ENCODE results near the gene PPM1A.
"Not testable (repeated sequence)": the region's sequence is repeated elsewhere in the genome, so short reads cannot be mapped to it uniquely, and the experiment has no call there.

Gene PPM1A

DNA sequence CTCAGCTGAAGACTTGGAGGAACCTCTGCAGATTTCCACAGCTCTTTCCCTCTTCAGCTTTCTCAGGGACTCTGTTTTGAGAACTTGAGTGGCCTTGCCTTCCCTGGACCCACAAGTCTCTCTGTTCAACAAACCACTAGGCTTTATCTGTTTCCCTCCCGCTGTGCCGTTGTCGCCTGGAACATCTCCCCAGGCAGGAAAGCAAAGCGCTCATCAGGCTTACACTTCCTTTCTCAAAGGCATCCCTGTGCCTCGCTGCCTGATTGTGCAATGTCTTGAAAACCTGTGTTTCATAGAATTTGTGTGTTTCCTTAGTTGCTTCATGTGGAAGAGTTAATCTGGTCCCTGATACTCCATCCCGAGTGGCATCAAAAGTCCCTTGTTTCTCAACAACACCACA is 64.1 kb downstream of the PPM1A start:
- Histone ChIP-seq H3K27me3 (ENCODE audit: insufficient read depth, low read length) (no peaks in the 10 kb centered on the region), H3K79me2 (ENCODE audit: insufficient read depth, low read length) (no peaks in the 10 kb centered on the region), H4K20me1 (ENCODE audit: insufficient read depth, low read length) (no peaks in the 10 kb centered on the region), H3K4me3 (ENCODE audit: low read depth, low read length, poor library complexity, severe bottlenecking) (no peak overlapping the region), H3K9me3 (ENCODE audit: low read length) (no peaks in the 10 kb centered on the region), H3F3A (ENCODE audit: insufficient read depth, low read length) (no peaks in the 10 kb centered on the region), H3K9ac (ENCODE audit: low read length) (no peak overlapping the region), H3K36me3 (ENCODE audit: insufficient read depth, low read length) (no peaks in the 10 kb centered on the region), H3K4me1 (ENCODE audit: insufficient read depth, low read length, severe bottlenecking) (peaks cover 5% of the 10 kb centered on the region), H3K4me2 (ENCODE audit: low read length) (no peak overlapping the region), H3K9me2 (ENCODE audit: low read depth, low read length) (no peaks in the 10 kb centered on the region), H2AFZ (ENCODE audit: low read length) (no peak overlapping the region), H3K27ac (ENCODE audit: low read depth, low read length, poor library complexity, severe bottlenecking) (no peak overlapping the region)
- TF ChIP-seq, protein P1, sequence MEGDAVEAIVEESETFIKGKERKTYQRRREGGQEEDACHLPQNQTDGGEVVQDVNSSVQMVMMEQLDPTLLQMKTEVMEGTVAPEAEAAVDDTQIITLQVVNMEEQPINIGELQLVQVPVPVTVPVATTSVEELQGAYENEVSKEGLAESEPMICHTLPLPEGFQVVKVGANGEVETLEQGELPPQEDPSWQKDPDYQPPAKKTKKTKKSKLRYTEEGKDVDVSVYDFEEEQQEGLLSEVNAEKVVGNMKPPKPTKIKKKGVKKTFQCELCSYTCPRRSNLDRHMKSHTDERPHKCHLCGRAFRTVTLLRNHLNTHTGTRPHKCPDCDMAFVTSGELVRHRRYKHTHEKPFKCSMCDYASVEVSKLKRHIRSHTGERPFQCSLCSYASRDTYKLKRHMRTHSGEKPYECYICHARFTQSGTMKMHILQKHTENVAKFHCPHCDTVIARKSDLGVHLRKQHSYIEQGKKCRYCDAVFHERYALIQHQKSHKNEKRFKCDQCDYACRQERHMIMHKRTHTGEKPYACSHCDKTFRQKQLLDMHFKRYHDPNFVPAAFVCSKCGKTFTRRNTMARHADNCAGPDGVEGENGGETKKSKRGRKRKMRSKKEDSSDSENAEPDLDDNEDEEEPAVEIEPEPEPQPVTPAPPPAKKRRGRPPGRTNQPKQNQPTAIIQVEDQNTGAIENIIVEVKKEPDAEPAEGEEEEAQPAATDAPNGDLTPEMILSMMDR (IDR thresholded peaks at IDR 0.05; ENCODE audit: low read length) = no peak
- no peak for TF ChIP-seq EZH2 (IDR thresholded peaks at IDR 0.05; ENCODE audit: borderline replicate concordance, low read length)

DNA sequence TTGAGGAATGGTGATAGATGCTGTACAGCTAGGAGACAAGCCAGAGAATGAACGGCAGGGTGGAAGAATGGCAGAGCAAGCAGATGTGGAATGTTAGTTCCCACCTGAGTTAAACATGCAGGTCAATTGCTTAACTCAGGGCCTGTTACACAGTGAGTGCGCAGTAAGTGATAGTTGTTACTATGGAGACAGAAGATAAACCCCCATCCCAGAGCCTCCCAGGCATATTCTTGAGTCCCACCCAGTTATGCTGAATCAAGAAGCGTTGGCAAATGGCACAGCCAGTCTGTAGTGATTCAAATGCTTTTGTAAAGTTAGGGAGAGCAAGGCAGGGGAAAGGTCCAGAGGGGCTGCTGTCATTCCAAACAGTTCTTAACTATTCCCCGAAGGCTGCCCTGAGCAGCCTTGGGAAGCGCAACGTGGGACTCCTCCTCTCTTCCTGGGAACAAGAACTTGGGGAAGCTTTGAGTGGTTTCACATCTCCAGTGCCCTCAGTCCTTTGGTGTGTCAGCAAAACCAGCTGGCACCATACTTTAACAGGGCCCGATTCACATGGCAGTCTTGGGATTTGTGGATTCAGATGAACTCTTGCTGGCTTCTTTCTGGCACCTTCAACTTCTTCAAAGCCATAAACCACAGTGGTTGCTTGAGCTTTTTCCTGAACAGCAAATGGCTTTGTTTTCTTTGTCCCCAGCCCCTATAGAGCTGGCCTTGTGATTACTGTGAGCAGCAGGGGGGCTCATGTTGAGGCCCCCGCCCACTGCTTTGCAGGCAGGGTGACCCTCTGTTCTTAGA is 66.4 kb downstream of the PPM1A start:
- Histone ChIP-seq H3K9ac (ENCODE audit: low read length) (no peak overlapping the region), H3K9me3 (ENCODE audit: low read length) (no peaks in the 10 kb centered on the region), H3K27ac (ENCODE audit: low read depth, low read length, poor library complexity, severe bottlenecking) (no peak overlapping the region), H2AFZ (ENCODE audit: low read length) (no peak overlapping the region), H4K20me1 (ENCODE audit: insufficient read depth, low read length) (no peaks in the 10 kb centered on the region), H3K9me2 (ENCODE audit: low read depth, low read length) (no peaks in the 10 kb centered on the region), H3K36me3 (ENCODE audit: insufficient read depth, low read length) (no peaks in the 10 kb centered on the region; the same call in 1 of the 2 replicates), H3K4me2 (ENCODE audit: low read length) (no peak overlapping the region), H3K27me3 (ENCODE audit: insufficient read depth, low read length) (no peaks in the 10 kb centered on the region), H3K4me1 (ENCODE audit: insufficient read depth, low read length, severe bottlenecking) (peaks cover 5% of the 10 kb centered on the region), H3K4me3 (ENCODE audit: low read depth, low read length, poor library complexity, severe bottlenecking) (no peak overlapping the region), H3F3A (ENCODE audit: insufficient read depth, low read length) (no peaks in the 10 kb centered on the region), H3K79me2 (ENCODE audit: insufficient read depth, low read length) (no peaks in the 10 kb centered on the region)
- TF ChIP-seq EZH2 (IDR thresholded peaks at IDR 0.05; ENCODE audit: borderline replicate concordance, low read length) = no peak
- TF ChIP-seq, protein P1 (IDR thresholded peaks at IDR 0.05; ENCODE audit: low read length) = no peak

DNA sequence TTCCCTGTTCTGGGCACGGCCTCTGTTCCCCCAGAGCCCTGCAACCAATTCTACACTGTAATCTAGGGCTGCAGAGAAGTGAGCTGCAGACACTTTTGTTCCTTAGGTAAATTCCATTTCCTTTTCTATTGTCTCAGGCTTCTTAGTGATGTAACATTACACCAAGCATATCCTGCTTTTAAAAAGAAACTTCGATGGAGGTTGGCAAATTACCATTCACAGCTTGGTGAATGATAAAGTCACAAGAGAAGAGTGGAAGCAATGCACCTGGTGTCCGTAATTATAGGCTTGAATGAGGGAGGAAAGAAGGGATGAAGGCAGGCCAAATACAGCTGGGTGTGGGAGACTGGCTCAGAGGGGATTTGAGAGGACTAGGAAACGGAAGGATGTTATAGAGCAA is 68.6 kb downstream of the PPM1A start:
- Histone ChIP-seq H3K27me3 (ENCODE audit: insufficient read depth, low read length) (no peaks in the 10 kb centered on the region), H3K36me3 (ENCODE audit: insufficient read depth, low read length) (no peaks in the 10 kb centered on the region; the same call in 1 of the 2 replicates), H3K27ac (ENCODE audit: low read depth, low read length, poor library complexity, severe bottlenecking) (no peak overlapping the region), H3K9me2 (ENCODE audit: low read depth, low read length) (no peaks in the 10 kb centered on the region), H2AFZ (ENCODE audit: low read length) (no peak overlapping the region), H3K4me1 (ENCODE audit: insufficient read depth, low read length, severe bottlenecking) (no peaks in the 10 kb centered on the region), H4K20me1 (ENCODE audit: insufficient read depth, low read length) (no peaks in the 10 kb centered on the region), H3K9ac (ENCODE audit: low read length) (no peak overlapping the region), H3F3A (ENCODE audit: insufficient read depth, low read length) (no peaks in the 10 kb centered on the region), H3K4me3 (ENCODE audit: low read depth, low read length, poor library complexity, severe bottlenecking) (no peak overlapping the region), H3K9me3 (ENCODE audit: low read length) (no peaks in the 10 kb centered on the region), H3K79me2 (ENCODE audit: insufficient read depth, low read length) (no peaks in the 10 kb centered on the region), H3K4me2 (ENCODE audit: low read length) (no peak overlapping the region)
- TF ChIP-seq, protein P1 (IDR thresholded peaks at IDR 0.05; ENCODE audit: low read length) = no peak
- no peak for TF ChIP-seq EZH2 (IDR thresholded peaks at IDR 0.05; ENCODE audit: borderline replicate concordance, low read length)

DNA sequence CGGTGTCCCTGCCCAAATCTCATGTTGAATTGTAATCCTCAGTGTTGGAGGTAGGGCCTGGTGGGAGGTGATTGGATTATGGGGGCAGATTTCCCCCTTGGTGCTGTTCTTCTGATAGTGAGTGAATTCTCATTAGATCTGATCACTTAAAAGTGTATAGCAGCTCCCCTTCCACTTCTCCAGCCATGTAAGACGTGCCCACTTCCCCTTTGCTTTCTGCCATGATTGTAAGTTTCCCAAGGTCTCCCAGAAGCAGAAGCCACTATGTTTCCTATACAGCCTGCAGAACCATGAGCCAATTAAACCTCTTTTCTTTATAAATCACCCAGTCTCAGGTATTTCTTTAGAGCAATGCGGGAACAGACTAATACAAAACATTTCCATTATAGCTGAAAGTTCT is 71.8 kb downstream of the PPM1A start:
- H3K4me3 ChIP-seq (ENCODE audit: low read depth, low read length, poor library complexity, severe bottlenecking); H3K9me3 ChIP-seq (ENCODE audit: low read length); H3K4me1 ChIP-seq (ENCODE audit: insufficient read depth, low read length, severe bottlenecking); H4K20me1 ChIP-seq (ENCODE audit: insufficient read depth, low read length); H3F3A ChIP-seq (ENCODE audit: insufficient read depth, low read length); H3K9me2 ChIP-seq (ENCODE audit: low read depth, low read length); H3K27me3 ChIP-seq (ENCODE audit: insufficient read depth, low read length); H3K27ac ChIP-seq (ENCODE audit: low read depth, low read length, poor library complexity, severe bottlenecking); H3K79me2 ChIP-seq (ENCODE audit: insufficient read depth, low read length); H2AFZ ChIP-seq (ENCODE audit: low read length); H3K4me2 ChIP-seq (ENCODE audit: low read length); H3K36me3 ChIP-seq (ENCODE audit: insufficient read depth, low read length); H3K9ac ChIP-seq (ENCODE audit: low read length): not testable (repeated sequence)

Data from OCI-LY1 (cell line).